OCI-LY1 (cell line): Measurements from ENCODE around the gene TNFAIP6.

ENCODE experiments used
- EZH2 ChIP-seq: fragments of 200-600 bp; sonication (generic), shearing (Covaris generic); IDR thresholded peaks from 2 replicates; pipeline ENCODE4 v1.8.0; 2017; ENCODE audit warnings: borderline replicate concordance, mixed run types, mild to moderate bottlenecking, antibody characterized with exemption, low read length, moderate library complexity, mixed read lengths
- TF ChIP-seq, protein P1 (sequence below): fragments of 200-600 bp; sonication (generic), shearing (Covaris generic); IDR thresholded peaks from 2 replicates; pipeline ENCODE4 v1.5.1; 2017; ENCODE audit warnings: mild to moderate bottlenecking, antibody characterized with exemption, low read length, moderate library complexity, mixed read lengths

- TF ChIP-seq, protein P1, sequence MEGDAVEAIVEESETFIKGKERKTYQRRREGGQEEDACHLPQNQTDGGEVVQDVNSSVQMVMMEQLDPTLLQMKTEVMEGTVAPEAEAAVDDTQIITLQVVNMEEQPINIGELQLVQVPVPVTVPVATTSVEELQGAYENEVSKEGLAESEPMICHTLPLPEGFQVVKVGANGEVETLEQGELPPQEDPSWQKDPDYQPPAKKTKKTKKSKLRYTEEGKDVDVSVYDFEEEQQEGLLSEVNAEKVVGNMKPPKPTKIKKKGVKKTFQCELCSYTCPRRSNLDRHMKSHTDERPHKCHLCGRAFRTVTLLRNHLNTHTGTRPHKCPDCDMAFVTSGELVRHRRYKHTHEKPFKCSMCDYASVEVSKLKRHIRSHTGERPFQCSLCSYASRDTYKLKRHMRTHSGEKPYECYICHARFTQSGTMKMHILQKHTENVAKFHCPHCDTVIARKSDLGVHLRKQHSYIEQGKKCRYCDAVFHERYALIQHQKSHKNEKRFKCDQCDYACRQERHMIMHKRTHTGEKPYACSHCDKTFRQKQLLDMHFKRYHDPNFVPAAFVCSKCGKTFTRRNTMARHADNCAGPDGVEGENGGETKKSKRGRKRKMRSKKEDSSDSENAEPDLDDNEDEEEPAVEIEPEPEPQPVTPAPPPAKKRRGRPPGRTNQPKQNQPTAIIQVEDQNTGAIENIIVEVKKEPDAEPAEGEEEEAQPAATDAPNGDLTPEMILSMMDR, result no peak
- TF ChIP-seq EZH2, result no peak
Measured at GRCh38 chr2:151336863-151337371, 20.5 kb upstream of the TNFAIP6 start.
